Heart left ventricle (tissue), 13 donors: Measurements from ENCODE around the gene GRIA1.

ENCODE experiments used
- CTCF ChIP-seq, 12 donors: fragments of 200-600 bp; sonication (generic) in 4 of 12; IDR thresholded peaks; one replicate each; pipeline versions ENCODE4 v1.5.0 to v1.8.0; 2018 to 2022; ENCODE audit warnings: antibody characterized with exemption in 12 of 12, mild to moderate bottlenecking in 5 of 12
- POLR2A ChIP-seq, 2 donors: fragments of 450-650 bp; IDR thresholded peaks; one replicate each; pipeline ENCODE4 v1.6.1; 2017; ENCODE audit warnings: antibody characterized with exemption in 2 of 2, mild to moderate bottlenecking in 2 of 2, moderate library complexity in 2 of 2
- donor health status: ischemic (EF 13 %, LVEDD 7.1; RV severe dilation, severe dysfunction).
- donor health status: DM: no; HTN: yes; CAD: no.
- donor health status: DM: no; HTN: no; CAD: no.
- donor health status: ischemic (EF 25% LVEDD 6.9; RV normal size, moderate dysfunction).
- donor health status: ischemic (EF 25% LVEDD 5.7; RV mildly dilated, moderate dysfunction).
- donor health status: ischemic (EF 35%, LVEDD 5.7; RV mildly dilated, moderate dysfunction).
- donor health status: nonischemic (EF 11% LVEDD 7.7; RV severe dilation, severe dysfunction).
- donor health status: DM: yes; HTN: yes; CAD: no.
- donor health status: PGD.
- donor health status: ischemic (EF 29% LVEDD 5.4; RV normal size, mild dysfunction).
- donor health status: nonischemic (EF 23%, LVEDD 6.1; RV moderate dilation, normal function).

- no peak for TF ChIP-seq CTCF (IDR thresholded peaks at IDR 0.05)
- no peak for TF ChIP-seq POLR2A (IDR thresholded peaks at IDR 0.05)
Measured at GRCh38 chr5:153537207-153537606, 46.7 kb downstream of the GRIA1 start.
